GM21717 (cell line): ENCODE measurements around the gene MPZL1.
"Not testable (repeated sequence)": the region's sequence is repeated elsewhere in the genome, so short reads cannot be mapped to it uniquely, and the experiment has no call there.

Experiments used
- ATAC-seq: cut with Tn5 transposase; IDR thresholded peaks from one replicate; pipeline ENCODE4 v1.9.1; 2021; ENCODE audit warnings: mild to moderate bottlenecking, moderate library complexity; ENCODE audit not compliant: unreplicated experiment

The MPZL1 gene

DNA sequence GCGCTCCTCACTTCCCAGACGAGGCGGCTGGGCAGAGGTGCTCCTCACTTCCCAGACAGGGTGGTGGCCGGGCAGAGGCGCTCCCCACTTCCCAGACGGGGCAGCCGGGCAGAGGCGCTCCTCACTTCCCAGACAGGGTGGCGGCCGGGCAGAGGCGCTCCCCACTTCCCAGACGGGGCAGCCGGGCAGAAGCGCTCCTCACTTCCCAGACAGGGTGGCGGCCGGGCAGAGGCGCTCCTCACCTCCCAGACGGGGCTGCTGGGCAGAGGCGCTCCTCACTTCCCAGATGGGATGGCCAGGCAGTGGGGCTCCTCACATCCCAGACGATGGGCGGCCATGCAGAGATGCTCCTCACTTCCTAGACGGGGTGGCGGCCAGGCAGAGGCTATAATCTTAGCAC, 84.5 kb downstream of the MPZL1 start:
- ATAC-seq: not testable (repeated sequence)

DNA sequence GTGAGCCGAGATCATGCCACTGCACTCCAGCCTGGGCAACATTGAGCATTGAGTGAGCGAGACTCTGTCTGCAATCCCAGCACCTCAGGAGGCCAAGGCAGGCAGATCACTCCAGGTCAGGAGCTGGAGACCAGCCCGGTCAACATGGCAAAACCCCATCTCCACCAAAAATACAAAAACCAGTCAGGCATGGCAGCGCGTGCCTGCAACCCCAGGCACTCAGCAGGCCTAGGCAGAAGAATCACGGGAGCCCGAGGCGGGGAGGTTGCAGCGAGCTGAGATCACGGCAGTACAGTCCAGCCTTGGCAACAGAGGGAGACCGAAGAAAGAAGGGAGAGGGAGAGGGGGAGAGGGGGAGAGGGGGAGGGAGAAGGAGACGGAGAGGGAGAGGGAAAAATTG, 84.9 kb downstream of the MPZL1 start:
- not testable (repeated sequence) for ATAC-seq

DNA sequence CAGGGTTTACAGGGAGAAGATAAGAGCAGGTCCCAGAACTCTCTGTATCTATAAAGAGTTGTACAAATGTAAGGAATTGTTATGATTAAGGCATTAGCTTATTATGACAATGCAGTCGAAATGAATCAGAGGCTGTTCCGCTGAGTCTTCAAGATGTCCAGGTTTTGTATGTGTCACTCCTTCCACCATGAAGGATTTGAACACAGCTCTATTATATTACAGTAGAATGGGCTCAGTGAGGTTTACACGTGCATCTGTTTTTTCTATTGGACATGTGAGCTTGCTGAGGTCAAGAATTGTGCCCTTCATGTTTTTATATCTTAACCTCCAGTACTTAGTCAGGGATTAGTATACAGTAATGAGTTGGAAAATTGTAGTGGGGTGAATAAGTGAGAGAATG, 86.3 kb downstream of the MPZL1 start:
- ATAC-seq: no peak

DNA sequence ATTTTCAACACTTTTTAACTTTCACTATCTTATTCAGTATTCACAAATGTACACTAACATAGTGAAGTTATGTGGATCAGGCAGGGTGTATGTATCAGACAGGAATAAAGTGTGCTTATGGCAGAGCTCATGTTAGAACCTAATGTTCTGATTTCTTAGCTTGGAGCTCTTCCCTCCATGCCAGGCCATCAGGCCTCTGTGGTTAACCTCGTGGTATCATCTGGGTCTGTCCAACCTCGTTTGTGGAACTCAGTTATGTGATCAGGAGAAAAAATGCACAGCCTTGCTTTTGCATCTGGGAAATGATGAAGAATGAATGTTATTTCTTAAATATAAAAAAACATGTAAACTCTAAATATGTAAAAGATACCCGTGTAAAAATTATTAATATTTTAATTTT, 86.9 kb downstream of the MPZL1 start:
- no peak for ATAC-seq

DNA sequence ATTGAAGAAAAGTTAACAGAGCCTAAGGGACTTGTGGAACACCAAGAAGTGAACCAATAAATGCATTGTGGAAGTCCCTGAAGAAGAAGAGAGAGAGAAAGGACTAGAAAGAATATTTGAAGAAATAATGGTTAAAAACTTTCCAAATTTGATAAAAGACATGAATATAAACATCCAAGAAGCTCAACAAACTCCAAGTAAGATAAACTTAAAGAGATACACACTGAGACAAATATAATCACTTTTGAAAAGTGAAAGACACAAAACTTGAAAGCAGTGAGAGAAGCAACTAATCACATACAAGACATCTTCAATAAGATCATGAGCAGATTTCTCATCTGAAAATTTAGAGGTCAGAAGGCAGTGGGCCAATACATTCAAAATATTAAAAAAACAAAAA, 91.2 kb downstream of the MPZL1 start:
- no peak for ATAC-seq

DNA sequence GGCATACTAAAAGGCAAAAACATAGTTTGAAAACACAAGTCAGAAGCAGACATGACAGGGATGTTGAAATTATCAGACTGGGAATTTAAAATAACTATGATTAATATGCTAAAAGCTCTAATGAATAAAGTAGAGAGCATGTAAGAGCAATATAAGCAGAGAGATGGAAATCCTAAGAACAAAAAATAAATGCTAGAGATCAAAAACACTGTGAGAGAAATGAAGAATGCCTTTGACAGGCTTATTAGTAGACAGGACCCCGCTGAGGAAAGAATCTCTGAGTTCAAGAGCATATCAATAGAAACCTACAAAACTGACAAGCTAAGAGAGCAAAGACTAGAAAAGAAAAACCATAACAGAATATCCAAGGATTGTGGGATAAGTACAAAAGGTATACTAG, 93.9 kb downstream of the MPZL1 start:
- ATAC-seq: no peak

DNA sequence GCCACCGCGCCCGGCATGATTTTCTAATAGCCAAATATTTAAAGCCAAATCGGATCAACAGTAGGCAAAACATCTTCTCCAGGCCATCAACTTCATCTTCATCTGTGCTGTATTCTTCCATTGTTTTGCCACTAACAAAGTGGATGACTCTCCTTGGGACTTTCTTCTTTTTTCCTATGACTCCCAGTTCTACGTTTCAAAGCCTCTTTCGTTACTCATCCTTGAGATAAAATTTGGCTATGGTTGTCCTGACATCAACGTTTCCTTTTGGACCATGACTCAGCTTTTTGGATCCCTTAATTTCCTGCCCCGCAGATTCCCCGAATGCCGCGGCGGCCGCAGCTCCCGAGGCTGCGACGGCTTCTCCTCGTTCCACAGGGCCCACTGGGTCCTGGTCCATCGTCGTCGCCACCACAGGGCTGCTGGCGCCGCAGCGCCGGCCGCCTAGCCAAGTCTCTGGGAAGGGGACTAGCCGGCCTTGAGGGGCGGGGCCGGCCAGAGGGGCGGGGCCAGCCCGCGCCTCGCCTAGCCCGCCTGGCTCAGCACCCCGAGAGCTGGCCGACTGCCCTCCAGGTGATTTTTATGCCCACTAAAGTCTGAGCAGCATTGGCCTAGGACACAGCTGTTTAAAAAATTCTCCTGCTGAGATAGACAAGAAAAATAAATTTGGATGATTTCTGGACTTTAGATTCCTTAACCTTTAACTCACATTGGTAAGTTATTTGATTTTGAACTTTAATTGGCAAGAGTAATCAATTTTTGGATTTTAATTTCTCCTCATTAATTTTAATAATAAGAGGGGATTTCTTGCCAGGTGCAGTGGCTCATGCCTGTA, 98.3 kb downstream of the MPZL1 start:
- ATAC-seq: no peak

DNA sequence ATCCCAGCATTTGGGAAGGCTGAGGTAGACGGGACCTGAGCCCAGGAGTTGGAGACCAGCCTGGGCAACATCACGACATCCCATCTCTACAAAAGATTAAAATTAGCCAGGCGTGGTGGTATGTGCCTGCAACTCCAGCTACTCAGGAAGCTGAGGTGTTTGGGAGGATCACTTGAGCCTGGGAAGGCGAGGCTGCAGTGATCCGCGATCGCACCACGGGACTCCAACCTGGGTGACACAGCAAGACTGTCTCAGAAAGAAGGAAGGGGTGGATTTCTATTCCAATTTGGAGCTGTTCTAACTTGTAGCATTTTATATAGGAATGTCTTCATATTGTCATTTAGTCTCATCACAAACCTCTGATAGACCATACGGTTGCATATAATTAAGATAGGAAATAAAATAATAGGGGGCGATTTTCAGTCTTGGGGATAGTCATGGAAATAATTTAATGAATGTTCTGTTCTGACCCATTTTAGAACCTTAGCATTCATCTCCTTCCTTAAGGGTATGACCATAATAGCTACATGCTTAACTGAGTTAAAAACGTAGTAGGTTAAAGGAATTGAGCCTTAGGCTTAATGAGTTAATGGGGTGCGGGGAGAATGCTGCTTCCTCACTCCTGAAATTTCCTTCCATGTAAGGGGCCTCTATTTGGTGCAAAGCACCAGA, 99.0 kb downstream of the MPZL1 start:
- ATAC-seq: no peak

DNA sequence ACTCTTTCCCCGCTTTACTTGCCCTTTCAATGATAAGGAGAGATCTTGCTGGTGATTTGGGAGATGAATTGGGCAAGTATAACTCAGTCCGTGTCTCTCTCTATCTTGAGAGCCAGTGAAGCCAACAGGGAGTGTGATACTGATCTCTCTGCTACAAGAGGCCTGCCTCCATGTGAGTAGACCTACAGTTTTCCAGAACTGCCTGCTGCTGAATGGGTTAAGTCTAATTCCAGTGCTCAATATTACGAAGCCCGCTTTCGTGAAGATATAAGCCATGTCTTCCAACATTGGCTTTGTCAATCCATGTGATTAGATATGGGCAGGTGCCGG, 99.5 kb downstream of the MPZL1 start:
- ATAC-seq: no peak

DNA sequence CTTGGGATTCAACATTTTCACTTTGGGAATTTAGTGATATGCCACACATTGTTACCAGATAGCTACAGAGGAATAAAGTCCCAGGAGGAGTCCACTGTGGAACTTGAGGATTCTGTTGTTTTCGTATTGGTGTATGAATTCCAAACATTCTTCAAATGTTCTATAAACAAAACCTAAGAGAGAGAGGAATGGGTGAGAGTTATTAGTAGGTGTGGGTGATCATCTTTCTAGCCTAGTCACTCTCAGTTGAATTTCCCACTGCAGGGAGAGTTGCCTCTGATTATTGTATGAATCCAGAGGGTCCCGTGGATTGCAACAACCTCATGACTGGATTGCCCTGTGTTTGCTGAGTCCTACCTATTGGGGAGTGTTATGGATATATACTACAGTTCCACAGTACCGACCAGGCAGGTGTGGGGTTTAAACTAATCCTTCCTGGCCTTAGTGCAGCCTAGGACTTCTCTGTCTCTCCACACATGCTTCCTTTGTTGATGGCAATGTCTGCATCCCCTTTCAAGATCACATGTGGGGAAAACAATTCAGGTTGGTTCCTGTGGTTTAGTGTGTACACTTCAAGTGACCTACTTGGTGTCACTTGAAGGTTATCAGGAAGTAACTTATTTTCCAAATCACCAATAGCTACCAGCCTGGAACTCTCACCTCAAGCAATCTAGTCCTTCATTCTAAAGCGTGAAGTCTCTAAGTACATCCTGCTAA, 100.3 kb downstream of the MPZL1 start:
- no peak for ATAC-seq

DNA sequence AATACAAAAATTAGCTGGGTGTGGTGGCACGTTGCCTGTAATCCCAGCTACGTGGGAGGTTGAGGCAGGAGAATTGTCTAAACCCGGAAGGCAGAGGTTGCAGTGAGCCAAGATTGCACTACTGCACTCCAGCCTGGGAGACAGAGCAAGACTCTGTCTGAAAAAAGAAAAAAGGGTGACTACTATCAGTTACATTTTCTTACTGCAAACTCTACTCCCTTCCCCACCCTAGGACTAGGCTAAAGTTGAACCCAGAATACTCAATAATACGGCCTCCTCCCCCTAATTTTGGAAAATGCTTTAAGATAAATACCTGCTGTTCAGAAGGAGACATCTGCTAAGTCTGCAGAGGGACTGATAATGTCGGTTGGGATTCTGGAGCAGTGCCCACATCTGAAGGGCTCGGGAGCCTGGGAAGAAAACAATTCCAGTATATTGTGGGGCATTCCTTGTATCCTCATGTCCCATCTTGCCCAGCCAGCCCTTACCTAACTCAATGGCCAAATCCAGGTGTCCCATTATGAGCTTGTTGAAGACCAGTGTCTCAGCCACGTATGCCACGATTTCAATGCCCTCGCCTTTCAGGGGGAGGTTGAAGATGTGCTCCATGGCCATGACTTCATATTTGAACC, 102.5 kb downstream of the MPZL1 start:
- ATAC-seq: no peak

DNA sequence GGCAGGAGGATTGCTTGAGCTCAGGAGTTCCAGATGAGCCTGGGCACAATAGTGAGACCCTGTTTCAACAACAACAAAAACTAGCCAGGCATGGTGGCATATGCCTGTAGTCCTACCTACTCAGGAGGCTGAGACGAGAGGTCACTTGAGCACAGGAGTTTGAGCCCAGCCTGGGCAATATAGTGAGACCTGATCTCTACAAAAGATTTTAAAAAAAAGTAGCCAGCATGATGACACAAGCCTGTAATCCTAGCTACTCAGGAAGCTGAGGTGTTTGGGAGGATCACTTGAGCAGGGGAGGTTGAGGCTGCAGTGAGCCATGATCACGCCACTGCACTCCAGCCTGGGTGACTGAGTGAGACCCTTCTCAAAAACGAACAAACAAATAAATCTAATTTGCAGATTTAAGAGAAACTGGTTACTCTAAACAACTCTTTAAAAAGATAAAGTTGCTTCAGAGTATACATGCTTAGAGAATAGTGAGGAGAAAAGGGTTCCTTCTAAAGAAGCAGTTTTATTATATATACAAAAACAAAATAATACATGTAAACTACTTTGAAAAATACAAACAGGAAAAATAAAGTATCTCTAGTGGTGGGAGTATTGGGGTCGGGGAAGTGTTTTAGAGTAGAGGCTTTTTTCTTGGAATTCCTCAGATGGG, 103.8 kb downstream of the MPZL1 start:
- no peak for ATAC-seq

DNA sequence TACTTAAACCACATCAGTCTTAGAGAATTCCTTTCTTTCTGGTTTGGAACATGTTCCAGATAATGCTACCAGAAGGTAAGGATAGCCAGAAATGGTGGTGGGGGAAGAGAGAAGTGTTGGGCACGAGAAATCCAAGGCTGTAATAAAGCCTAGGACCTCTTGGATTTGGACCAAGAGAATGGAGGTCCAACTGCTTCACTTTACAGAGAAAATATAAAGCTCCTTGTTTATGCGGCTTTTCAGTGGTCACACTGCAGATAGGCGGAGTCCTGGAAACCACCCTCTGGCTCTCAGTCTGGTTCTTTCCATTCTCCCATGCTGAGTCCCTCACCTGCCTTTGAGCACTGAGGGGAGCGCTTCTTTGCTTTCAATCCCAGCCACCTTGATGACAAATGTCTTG, 104.3 kb downstream of the MPZL1 start:
- ATAC-seq: no peak

DNA sequence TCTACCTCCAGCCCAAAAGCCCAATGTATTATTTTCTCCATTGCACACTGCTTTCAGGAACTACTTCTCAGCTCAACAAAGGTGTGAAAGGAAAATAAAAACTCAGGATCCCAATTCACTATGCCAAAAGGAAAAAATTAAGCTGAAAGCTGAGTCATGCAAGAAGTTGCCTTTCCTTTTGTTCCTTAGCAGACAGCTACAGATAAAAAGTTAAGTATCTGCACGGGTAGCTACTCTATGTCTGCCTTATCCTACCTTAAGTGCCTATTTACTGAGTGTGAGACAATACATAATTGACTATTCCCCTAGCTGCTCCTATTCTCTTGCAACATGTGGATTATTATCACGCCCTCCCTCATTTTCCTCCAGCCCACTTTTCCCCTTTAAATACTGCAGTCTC, 108.1 kb downstream of the MPZL1 start:
- no peak for ATAC-seq

DNA sequence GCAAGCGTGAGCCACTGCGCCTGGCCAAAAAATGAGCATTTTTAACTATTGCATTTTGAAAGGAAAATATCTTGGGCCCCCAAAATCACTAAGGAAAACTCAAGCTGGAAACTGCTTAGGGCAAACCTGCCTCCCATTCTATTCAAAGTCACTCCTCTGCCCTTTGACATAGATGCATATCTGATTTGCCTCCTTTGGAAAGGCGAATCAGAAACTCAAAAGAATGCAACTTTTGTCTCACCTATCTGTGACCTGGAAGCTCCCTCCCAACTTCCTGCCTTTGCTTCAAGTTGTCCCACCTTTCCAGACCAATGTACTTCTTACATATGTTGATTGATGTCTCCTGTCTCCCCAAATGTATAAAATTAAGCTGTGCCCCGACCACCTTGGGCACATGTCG, 108.9 kb downstream of the MPZL1 start:
- not testable (repeated sequence) for ATAC-seq

DNA sequence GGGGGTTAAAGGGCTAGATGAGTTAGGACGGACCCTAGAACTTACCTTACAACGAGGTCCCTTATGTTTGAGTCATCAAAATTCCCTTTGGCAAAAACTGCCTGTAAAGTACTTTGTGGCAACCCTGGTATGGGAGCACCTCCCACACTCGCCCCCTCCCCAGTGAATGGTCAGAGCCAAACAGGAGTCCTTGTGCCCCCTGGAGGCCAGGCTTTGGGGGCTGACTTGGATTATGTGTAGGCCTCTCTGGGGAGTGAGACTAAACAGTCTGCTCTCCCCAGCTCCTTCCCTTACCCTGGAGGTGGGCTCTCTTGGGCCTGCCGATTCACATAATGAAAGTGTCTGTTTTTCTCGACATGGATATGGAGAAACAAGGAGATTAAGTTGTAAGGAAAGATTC, 110.9 kb downstream of the MPZL1 start:
- no peak for ATAC-seq

DNA sequence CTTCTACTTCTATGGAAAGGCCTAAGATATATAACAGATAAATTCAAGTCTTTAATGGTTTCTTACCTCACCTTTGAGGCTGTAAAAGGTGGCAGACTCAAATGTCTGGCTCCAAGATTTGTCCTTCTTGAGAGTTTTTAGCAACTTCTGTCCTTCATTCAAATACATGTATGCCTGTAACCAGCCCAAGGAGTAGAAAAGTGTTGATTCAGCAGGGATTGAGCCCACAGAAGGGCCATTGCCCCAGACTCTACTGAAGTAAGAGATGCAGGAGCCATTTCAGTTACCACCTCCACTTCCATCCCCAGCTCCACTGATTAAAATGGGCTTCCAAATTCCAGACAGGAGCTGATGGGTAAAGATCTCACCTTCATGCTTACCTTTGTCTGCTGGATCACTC, 112.1 kb downstream of the MPZL1 start:
- ATAC-seq: no peak

DNA sequence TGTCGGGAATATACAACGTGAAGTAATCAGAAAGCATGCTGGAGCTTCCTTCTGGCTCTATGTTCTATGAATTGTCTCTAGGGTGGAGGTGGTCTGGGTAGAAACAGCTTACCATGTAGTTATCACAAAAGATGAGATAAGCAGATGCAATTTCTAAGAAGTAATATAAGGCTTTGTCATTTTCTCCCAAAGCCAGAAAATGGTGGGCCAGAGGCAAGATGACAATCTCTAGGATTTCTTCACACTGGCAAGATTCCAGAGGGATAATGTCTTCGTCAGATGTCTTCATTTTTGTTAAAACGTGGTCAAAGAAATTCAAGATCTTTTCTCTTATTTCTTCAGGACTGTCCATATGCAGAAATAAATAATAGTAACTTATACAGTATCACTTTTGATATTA, 114.4 kb downstream of the MPZL1 start:
- ATAC-seq: no peak

DNA sequence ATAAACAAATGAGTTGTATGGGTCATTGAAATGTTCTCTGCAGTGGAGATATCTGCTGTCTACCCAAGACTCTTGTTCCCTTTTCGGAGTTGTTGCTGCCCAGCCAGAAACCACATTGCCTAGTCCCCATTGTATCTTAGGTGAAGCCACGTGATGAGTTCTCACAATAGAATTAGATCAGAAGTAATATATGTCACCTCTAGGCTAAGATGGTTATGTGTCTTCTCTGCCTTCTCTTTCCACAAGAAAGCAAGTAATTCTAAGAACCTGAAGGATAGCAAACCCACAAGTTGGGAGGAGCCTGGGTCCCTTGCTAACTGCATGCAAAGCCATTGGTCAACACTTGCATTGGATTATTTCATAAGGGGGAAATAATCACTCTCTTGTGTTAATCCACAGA, 115.5 kb downstream of the MPZL1 start:
- no peak for ATAC-seq

DNA sequence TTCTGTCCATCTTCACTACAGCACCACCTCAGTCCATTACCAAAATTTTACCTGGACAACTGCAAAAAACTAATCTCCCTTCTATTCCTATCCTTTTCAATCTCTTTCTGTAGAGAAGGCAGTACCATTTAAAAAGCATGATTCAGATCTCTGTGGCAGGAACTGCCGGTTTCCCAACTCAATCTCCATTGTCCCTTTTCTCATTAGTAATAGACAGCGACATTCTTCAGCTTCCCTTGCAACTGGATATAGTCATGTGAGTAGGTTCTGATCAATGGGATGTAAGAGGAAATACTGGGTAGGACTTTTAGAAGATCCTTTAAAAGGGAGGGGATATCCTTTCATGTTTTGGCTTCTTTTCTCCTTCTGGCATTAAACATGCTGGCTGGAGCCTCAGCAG, 117.2 kb downstream of the MPZL1 start:
- no peak for ATAC-seq
